Cardiac fibroblast (primary cell): Measurements from ENCODE around the gene HOTAIR.

Experiments used
- DNase-seq, 2 donors: peaks; one replicate each; pipeline versions ENCODE4 v3.0.0 to v3.0.0-alpha.2; 2010; ENCODE audit warnings: low read depth in 2 of 2
- H3K4me3 ChIP-seq, 2 donors: replicated peaks in 1 of 2; 1 replicate in 1 of 2; 2 replicates in 1 of 2; pipeline ENCODE4 v1.5.1; 2011; ENCODE audit warnings: low read depth in 2 of 2, low read length in 2 of 2, mild to moderate bottlenecking in 2 of 2, moderate library complexity in 1 of 2
- CTCF ChIP-seq: IDR thresholded peaks from one replicate; pipeline ENCODE4 v1.5.1; 2011; ENCODE audit warnings: low read depth, mild to moderate bottlenecking, low read length, inconsistent platforms

The HOTAIR gene

GRCh38 chr12:53964315-53964713, 10.4 kb downstream of the HOTAIR start:
- DNase-seq: no peak
- TF ChIP-seq CTCF: no peak
- H3K4me3 ChIP-seq: no peak overlapping the region

GRCh38 chr12:53963434-53964314, 11.1 kb downstream of the HOTAIR start:
- DNase-seq: no peak
- H3K4me3 ChIP-seq: no peak overlapping the region
- TF ChIP-seq CTCF: no peak

GRCh38 chr12:53963005-53963404, 11.7 kb downstream of the HOTAIR start:
- TF ChIP-seq CTCF: no peak
- H3K4me3 ChIP-seq: no peak overlapping the region
- DNase-seq: no peak

GRCh38 chr12:53961025-53961761, 13.6 kb downstream of the HOTAIR start:
- H3K4me3 ChIP-seq: no peak overlapping the region
- no peak for TF ChIP-seq CTCF
- no peak for DNase-seq

- no peak for TF ChIP-seq CTCF
- no peak for DNase-seq
- no peak overlapping the region for H3K4me3 ChIP-seq
These were observed 14.3 kb downstream of the HOTAIR start for GRCh38 chr12:53960187-53961024.

- no peak overlapping the region for H3K4me3 ChIP-seq
- no peak for TF ChIP-seq CTCF
- DNase-seq: no peak
These were observed 15.4 kb downstream of the HOTAIR start for GRCh38 chr12:53959314-53959713.
